Panc1 (cell line): ENCODE data around the gene USP40.

ENCODE experiments used
- CTCF ChIP-seq: fragments of 450-650 bp; IDR thresholded peaks from 2 replicates; pipeline ENCODE4 v1.5.1; 2017; ENCODE audit warnings: mild to moderate bottlenecking
- POLR2AphosphoS5 ChIP-seq: IDR thresholded peaks from 2 replicates; pipeline ENCODE4 v1.6.1; 2012; ENCODE audit warnings: mild to moderate bottlenecking, low read depth, low read length, moderate library complexity
- TF ChIP-seq, protein P1 (sequence below), 2 experiments: IDR thresholded peaks; 2 replicates each; pipeline ENCODE4 v1.6.1; 2011 to 2012; ENCODE audit warnings: low read depth in 2 of 2, control low read depth in 1 of 2, low read length in 1 of 2, mild to moderate bottlenecking in 1 of 2, moderate library complexity in 1 of 2; ENCODE audit not compliant: insufficient read depth in 1 of 2

DNA sequence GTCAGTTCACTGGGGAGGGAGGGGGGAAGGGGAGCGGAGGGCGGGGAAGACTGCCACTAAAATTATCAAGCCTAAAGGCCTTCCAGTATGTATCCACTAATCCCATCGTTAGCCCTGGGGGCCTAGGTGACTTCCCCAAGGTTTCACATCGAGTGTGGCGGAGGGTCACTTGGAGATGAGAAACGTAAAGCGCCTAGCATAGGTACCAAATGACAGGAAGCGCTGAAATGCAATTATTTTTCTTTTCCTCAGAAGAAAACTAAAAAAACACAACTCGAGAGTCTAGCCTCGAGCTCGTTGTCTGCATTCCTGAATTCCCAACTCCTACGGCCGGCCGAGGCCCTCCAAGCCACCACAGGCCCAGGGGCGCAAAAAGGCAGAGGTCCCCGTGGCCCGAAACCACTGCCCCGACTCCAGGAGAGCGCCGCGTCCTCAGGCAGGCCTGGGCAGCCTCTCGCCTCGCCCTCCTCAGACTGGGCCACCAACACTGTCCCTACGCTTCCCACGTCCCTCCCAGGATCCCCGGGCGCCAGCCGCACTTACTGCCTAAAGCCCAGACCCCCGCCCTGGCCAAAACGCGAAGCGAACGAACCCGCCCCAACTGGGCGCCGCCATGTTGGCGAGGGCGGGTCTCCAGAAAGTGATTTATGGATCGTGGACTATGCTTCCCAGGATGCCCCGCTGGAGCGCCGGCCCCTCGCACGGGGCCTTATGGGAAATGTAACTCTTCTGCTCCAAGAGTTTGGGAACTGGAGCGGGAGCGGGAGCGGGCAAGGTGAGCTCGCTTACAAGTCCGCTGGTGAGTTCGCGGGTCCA, at the start of gene USP40:
- TF ChIP-seq CTCF (no peak), POLR2AphosphoS5 (peak; percentile 95)
- TF ChIP-seq, protein P1, sequence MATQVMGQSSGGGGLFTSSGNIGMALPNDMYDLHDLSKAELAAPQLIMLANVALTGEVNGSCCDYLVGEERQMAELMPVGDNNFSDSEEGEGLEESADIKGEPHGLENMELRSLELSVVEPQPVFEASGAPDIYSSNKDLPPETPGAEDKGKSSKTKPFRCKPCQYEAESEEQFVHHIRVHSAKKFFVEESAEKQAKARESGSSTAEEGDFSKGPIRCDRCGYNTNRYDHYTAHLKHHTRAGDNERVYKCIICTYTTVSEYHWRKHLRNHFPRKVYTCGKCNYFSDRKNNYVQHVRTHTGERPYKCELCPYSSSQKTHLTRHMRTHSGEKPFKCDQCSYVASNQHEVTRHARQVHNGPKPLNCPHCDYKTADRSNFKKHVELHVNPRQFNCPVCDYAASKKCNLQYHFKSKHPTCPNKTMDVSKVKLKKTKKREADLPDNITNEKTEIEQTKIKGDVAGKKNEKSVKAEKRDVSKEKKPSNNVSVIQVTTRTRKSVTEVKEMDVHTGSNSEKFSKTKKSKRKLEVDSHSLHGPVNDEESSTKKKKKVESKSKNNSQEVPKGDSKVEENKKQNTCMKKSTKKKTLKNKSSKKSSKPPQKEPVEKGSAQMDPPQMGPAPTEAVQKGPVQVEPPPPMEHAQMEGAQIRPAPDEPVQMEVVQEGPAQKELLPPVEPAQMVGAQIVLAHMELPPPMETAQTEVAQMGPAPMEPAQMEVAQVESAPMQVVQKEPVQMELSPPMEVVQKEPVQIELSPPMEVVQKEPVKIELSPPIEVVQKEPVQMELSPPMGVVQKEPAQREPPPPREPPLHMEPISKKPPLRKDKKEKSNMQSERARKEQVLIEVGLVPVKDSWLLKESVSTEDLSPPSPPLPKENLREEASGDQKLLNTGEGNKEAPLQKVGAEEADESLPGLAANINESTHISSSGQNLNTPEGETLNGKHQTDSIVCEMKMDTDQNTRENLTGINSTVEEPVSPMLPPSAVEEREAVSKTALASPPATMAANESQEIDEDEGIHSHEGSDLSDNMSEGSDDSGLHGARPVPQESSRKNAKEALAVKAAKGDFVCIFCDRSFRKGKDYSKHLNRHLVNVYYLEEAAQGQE (IDR thresholded peaks at IDR 0.05; ENCODE audit: insufficient read depth in 1 of 2, low read depth in 2 of 2, low read length in 1 of 2), result 0 out of 4 replicates have a peak, but pooled peaks of 1 of the 2 experiments have one; percentile 22
